GM12878 (cell line): ENCODE results near the gene SRP72. TPM values are rescaled to one million over a fixed set of nuclear protein-coding genes. Genes with fewer than 3 reads are reported as not detected.

Source experiments
- CBFB ChIP-seq: IDR thresholded peaks from 2 replicates; pipeline ENCODE4 v1.6.1; 2016; ENCODE audit warnings: antibody characterized with exemption, low read depth
- FOS ChIP-seq: IDR thresholded peaks from 3 replicates; pipeline ENCODE4 v1.6.1; 2011; ENCODE audit warnings: borderline replicate concordance; ENCODE audit not compliant: insufficient read length; ENCODE audit errors: extremely low read depth
- MTA2 ChIP-seq: fragments of 450-650 bp; IDR thresholded peaks from 2 replicates; pipeline ENCODE4 v1.6.1; 2016; ENCODE audit warnings: low read depth, mild to moderate bottlenecking, moderate library complexity
- MYB ChIP-seq: fragments of 150-350 bp; IDR thresholded peaks from 2 replicates; pipeline ENCODE4 v1.6.1; 2014; ENCODE audit warnings: mild to moderate bottlenecking, low read depth, low read length, borderline replicate concordance
- NR2C1 ChIP-seq: fragments of 450-650 bp; IDR thresholded peaks from 2 replicates; pipeline ENCODE4 v1.6.1; 2017; ENCODE audit warnings: antibody characterized with exemption, mild to moderate bottlenecking, moderate library complexity
- PAX8 ChIP-seq: fragments of 450-650 bp; IDR thresholded peaks from 2 replicates; pipeline ENCODE4 v1.6.1; 2017; ENCODE audit warnings: mild to moderate bottlenecking, moderate library complexity
- POLR2A ChIP-seq: IDR thresholded peaks from 2 replicates; pipeline ENCODE4 v1.6.1; 2011; ENCODE audit warnings: low read depth, mild to moderate bottlenecking, low read length
- RBBP5 ChIP-seq: fragments of 200-600 bp; sonication (generic); conservative IDR thresholded peaks from 2 replicates; pipeline ENCODE4 v1.6.1; 2016
- SP1 ChIP-seq: IDR thresholded peaks from one replicate; pipeline ENCODE4 v1.6.1; 2011; ENCODE audit warnings: low read depth, low read length
- SREBF2 ChIP-seq: IDR thresholded peaks from 2 replicates; pipeline ENCODE4 v1.6.1; 2012; ENCODE audit warnings: mild to moderate bottlenecking, low read length
- ZNF207 ChIP-seq: fragments of 450-650 bp; IDR thresholded peaks from 2 replicates; pipeline ENCODE4 v1.6.1; 2014; ENCODE audit warnings: antibody characterized with exemption, mild to moderate bottlenecking, borderline replicate concordance
- ZNF217 ChIP-seq: fragments of 450-650 bp; IDR thresholded peaks from 2 replicates; pipeline ENCODE4 v1.6.1; 2017; ENCODE audit warnings: antibody characterized with exemption, mild to moderate bottlenecking
- polyA plus RNA-seq, 11 experiments: library from polyadenylated mRNA; depleted of rRNA in 4 of 11; unstranded in 6 of 11; stranded (reverse) in 5 of 11; fragments of >200 nt; fragmentation: Nextera tagmentation in 4 of 11; fragmentation: Illumina TruSeq in 1 of 11; extraction: Ambion mirVana in 4 of 11; extraction: Trizol in 1 of 11; gene quantifications; 1 replicate in 1 of 11; 2 replicates in 10 of 11; pipeline versions ENCODE4 v1.2.1 to v1.2.3, GENCODE V29; 2011 to 2016; ENCODE audit warnings: inconsistent platforms in 2 of 11, missing spikeins in 2 of 11, low read depth in 1 of 11
- total RNA-seq, 4 experiments: library from RNA; depleted of rRNA in 3 of 4; stranded (reverse); fragments of >200 nt in 3 of 4; fragmentation: Illumina TruSeq in 1 of 4; extraction: Trizol in 1 of 4; gene quantifications; 2 replicates each; pipeline versions ENCODE4 v1.2.1 to v1.2.3, GENCODE V29; 2013 to 2021
- TF ChIP-seq, protein P1 (sequence below), 3 experiments: IDR thresholded peaks in 2 of 3; conservative IDR thresholded peaks in 1 of 3; 2 replicates each; pipeline ENCODE4 v1.5.1; 2011; ENCODE audit warnings: low read depth in 3 of 3, low read length in 3 of 3, mild to moderate bottlenecking in 3 of 3, control low read depth in 2 of 3, moderate library complexity in 2 of 3, inconsistent platforms in 1 of 3, mixed read lengths in 1 of 3; ENCODE audit not compliant: control insufficient read depth in 2 of 3, insufficient read depth in 1 of 3; ENCODE audit errors: extremely low read depth in 1 of 3
- TF ChIP-seq, protein P2 (sequence below): fragments of 450-650 bp; IDR thresholded peaks from 2 replicates; pipeline ENCODE4 v1.6.1; 2016; ENCODE audit warnings: mild to moderate bottlenecking, moderate library complexity, borderline replicate concordance
- TF ChIP-seq, protein P3 (sequence below): fragments of 450-650 bp; IDR thresholded peaks from 2 replicates; pipeline ENCODE4 v1.6.1; 2017; ENCODE audit warnings: mild to moderate bottlenecking
- TF ChIP-seq, protein P4 (sequence below): fragments of 450-650 bp; IDR thresholded peaks from 2 replicates; pipeline ENCODE4 v1.6.1; 2016; ENCODE audit warnings: mild to moderate bottlenecking
- TF ChIP-seq, protein P5 (sequence below): fragments of 450-650 bp; formaldehyde crosslinking; IDR thresholded peaks from 2 replicates; pipeline ENCODE4 v1.5.0; 2022; ENCODE audit warnings: mild to moderate bottlenecking, missing genetic modification characterization

SRP72 gene
- total and polyA plus RNA-seq, 10 of the 15 experiments (the other 5 are each of a cell fraction or from before 2014, with no cell fraction given), result 61.6 to 186 (median 133) TPM

DNA sequence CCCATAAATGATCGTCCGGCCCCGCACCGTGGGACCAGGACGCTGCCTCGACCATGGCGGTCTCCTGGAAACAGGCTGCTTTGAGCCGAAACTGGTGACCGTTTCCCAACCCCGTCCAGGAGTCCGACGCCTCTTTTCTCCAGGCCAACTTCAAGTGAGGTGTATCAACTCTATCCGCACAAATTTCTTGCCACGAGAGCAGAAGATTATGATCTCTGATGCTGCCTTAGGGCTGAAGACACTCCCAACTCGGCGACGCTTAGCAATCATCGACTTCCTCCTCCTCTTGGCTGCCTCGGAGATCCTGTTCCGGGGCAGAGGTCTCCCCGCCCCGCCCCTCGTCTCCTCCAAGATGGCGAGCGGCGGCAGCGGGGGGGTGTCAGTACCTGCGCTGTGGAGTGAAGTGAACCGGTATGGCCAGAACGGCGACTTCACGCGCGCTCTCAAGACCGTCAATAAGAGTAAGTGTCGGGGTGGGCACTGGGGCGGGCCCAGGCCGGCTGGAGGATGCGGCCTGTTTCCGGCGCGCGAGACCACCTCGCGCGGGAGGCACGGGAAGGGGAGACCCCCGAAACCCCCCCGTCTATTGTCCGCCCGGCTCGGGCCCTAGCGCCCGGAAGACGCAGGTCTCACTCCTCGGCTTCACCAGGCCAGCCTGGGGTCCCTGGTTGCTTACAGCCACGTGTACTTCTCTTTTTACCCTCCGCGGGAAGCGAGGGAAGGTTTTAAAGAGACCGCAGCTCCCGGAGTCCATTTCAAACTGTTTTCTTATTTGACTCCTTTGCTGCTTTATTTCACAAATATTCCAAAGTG lies at the start of gene SRP72 (continued):
- TF ChIP-seq, protein P1, sequence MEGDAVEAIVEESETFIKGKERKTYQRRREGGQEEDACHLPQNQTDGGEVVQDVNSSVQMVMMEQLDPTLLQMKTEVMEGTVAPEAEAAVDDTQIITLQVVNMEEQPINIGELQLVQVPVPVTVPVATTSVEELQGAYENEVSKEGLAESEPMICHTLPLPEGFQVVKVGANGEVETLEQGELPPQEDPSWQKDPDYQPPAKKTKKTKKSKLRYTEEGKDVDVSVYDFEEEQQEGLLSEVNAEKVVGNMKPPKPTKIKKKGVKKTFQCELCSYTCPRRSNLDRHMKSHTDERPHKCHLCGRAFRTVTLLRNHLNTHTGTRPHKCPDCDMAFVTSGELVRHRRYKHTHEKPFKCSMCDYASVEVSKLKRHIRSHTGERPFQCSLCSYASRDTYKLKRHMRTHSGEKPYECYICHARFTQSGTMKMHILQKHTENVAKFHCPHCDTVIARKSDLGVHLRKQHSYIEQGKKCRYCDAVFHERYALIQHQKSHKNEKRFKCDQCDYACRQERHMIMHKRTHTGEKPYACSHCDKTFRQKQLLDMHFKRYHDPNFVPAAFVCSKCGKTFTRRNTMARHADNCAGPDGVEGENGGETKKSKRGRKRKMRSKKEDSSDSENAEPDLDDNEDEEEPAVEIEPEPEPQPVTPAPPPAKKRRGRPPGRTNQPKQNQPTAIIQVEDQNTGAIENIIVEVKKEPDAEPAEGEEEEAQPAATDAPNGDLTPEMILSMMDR (IDR thresholded peaks at IDR 0.05 in 2 of 3, conservative IDR thresholded peaks at IDR 0.05 in 1 of 3; ENCODE audit: control insufficient read depth in 2 of 3, extremely low read depth in 1 of 3, insufficient read depth in 1 of 3, low read depth in 3 of 3, low read length in 3 of 3), result no peak
- TF ChIP-seq MTA2, result peak; percentile 72; the same call in 1 of the 2 replicates
- TF ChIP-seq SP1, result no peak
- TF ChIP-seq MYB, result no peak
- TF ChIP-seq RBBP5, result peak; percentile 71; the same call in 1 of the 2 replicates
- TF ChIP-seq, protein P2, sequence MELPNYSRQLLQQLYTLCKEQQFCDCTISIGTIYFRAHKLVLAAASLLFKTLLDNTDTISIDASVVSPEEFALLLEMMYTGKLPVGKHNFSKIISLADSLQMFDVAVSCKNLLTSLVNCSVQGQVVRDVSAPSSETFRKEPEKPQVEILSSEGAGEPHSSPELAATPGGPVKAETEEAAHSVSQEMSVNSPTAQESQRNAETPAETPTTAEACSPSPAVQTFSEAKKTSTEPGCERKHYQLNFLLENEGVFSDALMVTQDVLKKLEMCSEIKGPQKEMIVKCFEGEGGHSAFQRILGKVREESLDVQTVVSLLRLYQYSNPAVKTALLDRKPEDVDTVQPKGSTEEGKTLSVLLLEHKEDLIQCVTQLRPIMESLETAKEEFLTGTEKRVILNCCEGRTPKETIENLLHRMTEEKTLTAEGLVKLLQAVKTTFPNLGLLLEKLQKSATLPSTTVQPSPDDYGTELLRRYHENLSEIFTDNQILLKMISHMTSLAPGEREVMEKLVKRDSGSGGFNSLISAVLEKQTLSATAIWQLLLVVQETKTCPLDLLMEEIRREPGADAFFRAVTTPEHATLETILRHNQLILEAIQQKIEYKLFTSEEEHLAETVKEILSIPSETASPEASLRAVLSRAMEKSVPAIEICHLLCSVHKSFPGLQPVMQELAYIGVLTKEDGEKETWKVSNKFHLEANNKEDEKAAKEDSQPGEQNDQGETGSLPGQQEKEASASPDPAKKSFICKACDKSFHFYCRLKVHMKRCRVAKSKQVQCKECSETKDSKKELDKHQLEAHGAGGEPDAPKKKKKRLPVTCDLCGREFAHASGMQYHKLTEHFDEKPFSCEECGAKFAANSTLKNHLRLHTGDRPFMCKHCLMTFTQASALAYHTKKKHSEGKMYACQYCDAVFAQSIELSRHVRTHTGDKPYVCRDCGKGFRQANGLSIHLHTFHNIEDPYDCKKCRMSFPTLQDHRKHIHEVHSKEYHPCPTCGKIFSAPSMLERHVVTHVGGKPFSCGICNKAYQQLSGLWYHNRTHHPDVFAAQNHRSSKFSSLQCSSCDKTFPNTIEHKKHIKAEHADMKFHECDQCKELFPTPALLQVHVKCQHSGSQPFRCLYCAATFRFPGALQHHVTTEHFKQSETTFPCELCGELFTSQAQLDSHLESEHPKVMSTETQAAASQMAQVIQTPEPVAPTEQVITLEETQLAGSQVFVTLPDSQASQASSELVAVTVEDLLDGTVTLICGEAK, result peak; percentile 90
- peak; percentile 96 for TF ChIP-seq POLR2A
- TF ChIP-seq PAX8, result no peak
- TF ChIP-seq CBFB, result peak; percentile 55; the same call in 1 of the 2 replicates
- no peak for TF ChIP-seq ZNF207
- TF ChIP-seq, protein P3, sequence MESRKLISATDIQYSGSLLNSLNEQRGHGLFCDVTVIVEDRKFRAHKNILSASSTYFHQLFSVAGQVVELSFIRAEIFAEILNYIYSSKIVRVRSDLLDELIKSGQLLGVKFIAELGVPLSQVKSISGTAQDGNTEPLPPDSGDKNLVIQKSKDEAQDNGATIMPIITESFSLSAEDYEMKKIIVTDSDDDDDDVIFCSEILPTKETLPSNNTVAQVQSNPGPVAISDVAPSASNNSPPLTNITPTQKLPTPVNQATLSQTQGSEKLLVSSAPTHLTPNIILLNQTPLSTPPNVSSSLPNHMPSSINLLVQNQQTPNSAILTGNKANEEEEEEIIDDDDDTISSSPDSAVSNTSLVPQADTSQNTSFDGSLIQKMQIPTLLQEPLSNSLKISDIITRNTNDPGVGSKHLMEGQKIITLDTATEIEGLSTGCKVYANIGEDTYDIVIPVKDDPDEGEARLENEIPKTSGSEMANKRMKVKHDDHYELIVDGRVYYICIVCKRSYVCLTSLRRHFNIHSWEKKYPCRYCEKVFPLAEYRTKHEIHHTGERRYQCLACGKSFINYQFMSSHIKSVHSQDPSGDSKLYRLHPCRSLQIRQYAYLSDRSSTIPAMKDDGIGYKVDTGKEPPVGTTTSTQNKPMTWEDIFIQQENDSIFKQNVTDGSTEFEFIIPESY, result no peak
- no peak for TF ChIP-seq FOS
- TF ChIP-seq, protein P4, sequence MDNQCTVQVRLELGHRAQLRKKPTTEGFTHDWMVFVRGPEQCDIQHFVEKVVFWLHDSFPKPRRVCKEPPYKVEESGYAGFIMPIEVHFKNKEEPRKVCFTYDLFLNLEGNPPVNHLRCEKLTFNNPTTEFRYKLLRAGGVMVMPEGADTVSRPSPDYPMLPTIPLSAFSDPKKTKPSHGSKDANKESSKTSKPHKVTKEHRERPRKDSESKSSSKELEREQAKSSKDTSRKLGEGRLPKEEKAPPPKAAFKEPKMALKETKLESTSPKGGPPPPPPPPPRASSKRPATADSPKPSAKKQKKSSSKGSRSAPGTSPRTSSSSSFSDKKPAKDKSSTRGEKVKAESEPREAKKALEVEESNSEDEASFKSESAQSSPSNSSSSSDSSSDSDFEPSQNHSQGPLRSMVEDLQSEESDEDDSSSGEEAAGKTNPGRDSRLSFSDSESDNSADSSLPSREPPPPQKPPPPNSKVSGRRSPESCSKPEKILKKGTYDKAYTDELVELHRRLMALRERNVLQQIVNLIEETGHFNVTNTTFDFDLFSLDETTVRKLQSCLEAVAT, result peak; percentile 79; the same call in 1 of the 2 replicates
- TF ChIP-seq ZNF217, result no peak
- TF ChIP-seq, protein P5, sequence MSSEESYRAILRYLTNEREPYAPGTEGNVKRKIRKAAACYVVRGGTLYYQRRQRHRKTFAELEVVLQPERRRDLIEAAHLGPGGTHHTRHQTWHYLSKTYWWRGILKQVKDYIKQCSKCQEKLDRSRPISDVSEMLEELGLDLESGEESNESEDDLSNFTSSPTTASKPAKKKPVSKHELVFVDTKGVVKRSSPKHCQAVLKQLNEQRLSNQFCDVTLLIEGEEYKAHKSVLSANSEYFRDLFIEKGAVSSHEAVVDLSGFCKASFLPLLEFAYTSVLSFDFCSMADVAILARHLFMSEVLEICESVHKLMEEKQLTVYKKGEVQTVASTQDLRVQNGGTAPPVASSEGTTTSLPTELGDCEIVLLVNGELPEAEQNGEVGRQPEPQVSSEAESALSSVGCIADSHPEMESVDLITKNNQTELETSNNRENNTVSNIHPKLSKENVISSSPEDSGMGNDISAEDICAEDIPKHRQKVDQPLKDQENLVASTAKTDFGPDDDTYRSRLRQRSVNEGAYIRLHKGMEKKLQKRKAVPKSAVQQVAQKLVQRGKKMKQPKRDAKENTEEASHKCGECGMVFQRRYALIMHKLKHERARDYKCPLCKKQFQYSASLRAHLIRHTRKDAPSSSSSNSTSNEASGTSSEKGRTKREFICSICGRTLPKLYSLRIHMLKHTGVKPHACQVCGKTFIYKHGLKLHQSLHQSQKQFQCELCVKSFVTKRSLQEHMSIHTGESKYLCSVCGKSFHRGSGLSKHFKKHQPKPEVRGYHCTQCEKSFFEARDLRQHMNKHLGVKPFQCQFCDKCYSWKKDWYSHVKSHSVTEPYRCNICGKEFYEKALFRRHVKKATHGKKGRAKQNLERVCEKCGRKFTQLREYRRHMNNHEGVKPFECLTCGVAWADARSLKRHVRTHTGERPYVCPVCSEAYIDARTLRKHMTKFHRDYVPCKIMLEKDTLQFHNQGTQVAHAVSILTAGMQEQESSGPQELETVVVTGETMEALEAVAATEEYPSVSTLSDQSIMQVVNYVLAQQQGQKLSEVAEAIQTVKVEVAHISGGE (CRISPR knock-in tag), result no peak
- peak; percentile 98 for TF ChIP-seq NR2C1
- TF ChIP-seq SREBF2, result no peak
